Vagina (tissue), 2 donors: Measurements from ENCODE around the gene HEXB. TPM values are rescaled to one million over a fixed set of nuclear protein-coding genes. Genes with fewer than 3 reads are reported as not detected.

Experiments used
- DNase-seq, 2 donors: peaks; one replicate each; pipeline ENCODE4 v3.0.0-alpha.2; 2017; ENCODE audit errors: extremely low spot score in 2 of 2
- H3K27ac ChIP-seq: fragments of 200-600 bp; sonication (generic); one replicate; pipeline ENCODE4 v1.5.1; 2019
- H3K27me3 ChIP-seq: fragments of 200-600 bp; sonication (generic); one replicate; pipeline ENCODE4 v1.5.1; 2019
- H3K36me3 ChIP-seq, 2 donors: fragments of 200-600 bp; sonication (generic); one replicate each; pipeline ENCODE4 v1.5.1; 2017 to 2019
- H3K4me1 ChIP-seq: fragments of 200-600 bp; sonication (generic); one replicate; pipeline ENCODE4 v1.5.1; 2019
- H3K4me3 ChIP-seq, 2 donors: fragments of 200-600 bp; sonication (generic); 1 replicate in 1 of 2; 2 replicates in 1 of 2; pipeline ENCODE4 v1.5.1; 2016 to 2019
- H3K9me3 ChIP-seq: fragments of 200-600 bp; sonication (generic); one replicate; pipeline ENCODE4 v1.5.1; 2019
- CTCF ChIP-seq, 3 experiments: fragments of 450-650 bp in 2 of 3; fragments of 200-600 bp in 1 of 3; sonication (generic) in 1 of 3; IDR thresholded peaks; one replicate each; pipeline ENCODE4 v1.5.1; 2017 to 2019; ENCODE audit warnings: antibody characterized with exemption in 3 of 3, mild to moderate bottlenecking in 2 of 3, moderate library complexity in 2 of 3
- POLR2A ChIP-seq, 2 donors: fragments of 450-650 bp; IDR thresholded peaks; one replicate each; pipeline ENCODE4 v1.6.1; 2017; ENCODE audit warnings: antibody characterized with exemption in 2 of 2, mild to moderate bottlenecking in 2 of 2, moderate library complexity in 2 of 2
- POLR2AphosphoS5 ChIP-seq, 2 donors: sonication (generic); formaldehyde crosslinking; IDR thresholded peaks; one replicate each; pipeline ENCODE4 v1.9.0; 2017; ENCODE audit warnings: antibody characterized with exemption in 2 of 2, mild to moderate bottlenecking in 2 of 2, low read depth in 1 of 2; ENCODE audit not compliant: insufficient read depth in 1 of 2
- intact Hi-C: fragments of 100-400 bp; cut with DNase I; formaldehyde crosslinking; loops from one replicate; pipeline ENCODE4 v1.15.1; 2023
- total RNA-seq: library from RNA; depleted of rRNA; stranded (reverse); fragments of >200 nt; gene quantifications from one replicate; pipeline ENCODE4 v1.2.3, GENCODE V29; 2016

Gene HEXB
- total RNA-seq, 1 donor from 2014 or later: 118 TPM

GRCh38 chr5:74641735-74642542 lies 43.1 kb upstream of the HEXB start:
- DNase-seq: no peak

GRCh38 chr5:74642543-74642863 lies 42.5 kb upstream of the HEXB start:
- no peaks in the 10 kb centered on the region for H3K9me3 ChIP-seq
- no peaks in the 10 kb centered on the region for H3K27me3 ChIP-seq
- peaks cover 25% of the 10 kb centered on the region for H3K4me1 ChIP-seq
- DNase-seq: no peak
- TF ChIP-seq POLR2AphosphoS5 (IDR thresholded peaks at IDR 0.05; ENCODE audit: insufficient read depth in 1 of 2, low read depth in 1 of 2) (no peak), POLR2A (IDR thresholded peaks at IDR 0.05) (no peak), CTCF (IDR thresholded peaks at IDR 0.05) (no peak)
- H3K36me3 ChIP-seq: no peaks in the 10 kb centered on the region
- H3K27ac ChIP-seq: no peak overlapping the region
- no peak overlapping the region for H3K4me3 ChIP-seq
- intact Hi-C loops: loop anchor here (5.0 kb wide), 1 partner anchor 610 kb away; no protein-coding TSS in a partner anchor

More at GRCh38 chr5:74641735-74642542, 43.1 kb upstream of the HEXB start:
- peak overlapping the region; percentile 80 for H3K27ac ChIP-seq
- no peaks in the 10 kb centered on the region for H3K27me3 ChIP-seq
- TF ChIP-seq CTCF (IDR thresholded peaks at IDR 0.05): peak in 2 of 3 experiments; percentile 23 to 45
- TF ChIP-seq POLR2A (IDR thresholded peaks at IDR 0.05): no peak
- peak in 1 of 2 donors; percentile 31 for TF ChIP-seq POLR2AphosphoS5 (IDR thresholded peaks at IDR 0.05; ENCODE audit: insufficient read depth in 1 of 2, low read depth in 1 of 2)
- H3K9me3 ChIP-seq: no peaks in the 10 kb centered on the region
- peaks cover 27% of the 10 kb centered on the region for H3K4me1 ChIP-seq
- intact Hi-C loops: loop anchor here (5.0 kb wide), 1 partner anchor 610 kb away; no protein-coding TSS in a partner anchor
- H3K4me3 ChIP-seq: peak overlapping the region; percentile 69 to 81
- no peaks in the 10 kb centered on the region for H3K36me3 ChIP-seq

DNA sequence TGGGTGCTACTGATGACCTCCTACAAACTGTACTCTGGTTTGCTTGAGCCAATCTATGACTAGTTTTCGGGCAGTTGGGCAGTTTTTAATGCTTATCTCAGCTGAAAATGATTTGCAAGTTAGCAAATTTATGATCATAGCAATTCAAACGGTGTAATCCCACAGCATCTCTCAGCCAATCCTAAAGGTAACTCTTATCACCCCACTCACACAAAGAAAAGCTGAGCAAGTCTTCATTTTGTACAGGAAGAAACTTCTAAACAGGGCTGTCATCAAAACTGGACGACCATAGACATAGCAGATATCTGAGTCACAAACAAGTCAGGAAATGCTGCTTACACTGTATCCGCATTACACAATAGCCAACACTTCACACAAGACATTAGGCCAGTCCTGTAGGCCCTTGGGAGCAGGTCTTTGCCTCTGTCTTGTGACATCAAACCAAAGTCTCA lies 41.9 kb upstream of the HEXB start:
- H3K36me3 ChIP-seq: no peaks in the 10 kb centered on the region
- no peak for TF ChIP-seq CTCF (IDR thresholded peaks at IDR 0.05)
- TF ChIP-seq POLR2AphosphoS5 (IDR thresholded peaks at IDR 0.05; ENCODE audit: insufficient read depth in 1 of 2, low read depth in 1 of 2): no peak
- TF ChIP-seq POLR2A (IDR thresholded peaks at IDR 0.05): no peak
- intact Hi-C loops: loop anchor here (5.0 kb wide), 1 partner anchor 611 kb away; no protein-coding TSS in a partner anchor
- no peaks in the 10 kb centered on the region for H3K9me3 ChIP-seq
- no peak overlapping the region for H3K27ac ChIP-seq
- DNase-seq: no peak
- H3K4me3 ChIP-seq: no peak overlapping the region
- no peaks in the 10 kb centered on the region for H3K27me3 ChIP-seq
- peaks cover 21% of the 10 kb centered on the region for H3K4me1 ChIP-seq

GRCh38 chr5:74647096-74647495 lies 37.9 kb upstream of the HEXB start:
- H3K36me3 ChIP-seq: no peaks in the 10 kb centered on the region
- no peaks in the 10 kb centered on the region for H3K9me3 ChIP-seq
- intact Hi-C loops: loop anchor here (5.0 kb wide), 1 partner anchor 745 kb away; no protein-coding TSS in a partner anchor
- no peak overlapping the region for H3K4me3 ChIP-seq
- no peak for TF ChIP-seq CTCF (IDR thresholded peaks at IDR 0.05)
- TF ChIP-seq POLR2A (IDR thresholded peaks at IDR 0.05): no peak
- TF ChIP-seq POLR2AphosphoS5 (IDR thresholded peaks at IDR 0.05; ENCODE audit: insufficient read depth in 1 of 2, low read depth in 1 of 2): no peak
- no peaks in the 10 kb centered on the region for H3K27me3 ChIP-seq
- H3K4me1 ChIP-seq: peaks cover 5% of the 10 kb centered on the region
- no peak overlapping the region for H3K27ac ChIP-seq
- DNase-seq: no peak

DNA sequence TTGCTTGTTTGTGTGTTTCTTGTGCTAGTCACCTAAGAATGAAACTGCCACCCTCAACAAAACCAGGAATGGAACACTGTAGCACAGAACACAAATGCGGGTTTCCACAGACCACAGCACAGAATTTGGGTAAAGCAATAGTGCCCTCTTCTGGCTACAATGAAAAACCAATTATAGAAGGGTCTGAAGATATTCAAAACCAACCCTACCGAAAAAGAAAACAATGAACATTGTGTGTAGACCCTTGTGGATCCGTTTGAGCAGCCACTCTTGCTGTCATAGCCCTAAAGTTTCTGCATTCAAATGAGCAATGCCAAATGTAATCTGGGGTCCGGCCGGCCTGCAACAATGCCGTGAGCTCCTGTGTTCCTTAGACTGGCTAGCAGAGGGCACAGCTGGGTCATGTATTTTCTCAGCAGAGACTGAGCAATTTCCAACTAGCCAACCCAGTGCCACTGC lies 36.2 kb upstream of the HEXB start:
- no peak overlapping the region for H3K4me3 ChIP-seq
- H3K27ac ChIP-seq: no peak overlapping the region
- intact Hi-C loops: loop anchor here (5.0 kb wide), 1 partner anchor 747 kb away; no protein-coding TSS in a partner anchor
- DNase-seq: no peak
- no peak for TF ChIP-seq POLR2AphosphoS5 (IDR thresholded peaks at IDR 0.05; ENCODE audit: insufficient read depth in 1 of 2, low read depth in 1 of 2)
- peak in 2 of 3 experiments; percentile 46 to 77 for TF ChIP-seq CTCF (IDR thresholded peaks at IDR 0.05)
- no peak for TF ChIP-seq POLR2A (IDR thresholded peaks at IDR 0.05)
- peaks cover 5% of the 10 kb centered on the region for H3K4me1 ChIP-seq
- H3K27me3 ChIP-seq: no peaks in the 10 kb centered on the region
- H3K9me3 ChIP-seq: no peaks in the 10 kb centered on the region
- no peaks in the 10 kb centered on the region for H3K36me3 ChIP-seq
